Left ventricle myocardium inferior (tissue), 1 donor: Measurements from ENCODE around the gene KRT37. TPM values are rescaled to one million over a fixed set of nuclear protein-coding genes. Genes with fewer than 3 reads are reported as not detected.
"Not testable (repeated sequence)": the region's sequence is repeated elsewhere in the genome, so short reads cannot be mapped to it uniquely, and the experiment has no call there.

Source experiments
- DNase-seq: peaks from one replicate; pipeline ENCODE4 v3.0.0-alpha.2; 2020
- H3K27ac ChIP-seq: fragments of 200-600 bp; replicated peaks from 2 replicates; pipeline ENCODE4 v1.8.0; 2021
- H3K27me3 ChIP-seq: fragments of 200-600 bp; 2 replicates; pipeline ENCODE4 v1.8.0; 2021; ENCODE audit warnings: low read depth
- H3K36me3 ChIP-seq: fragments of 200-600 bp; 2 replicates; pipeline ENCODE4 v1.8.0; 2021
- H3K4me1 ChIP-seq: fragments of 200-600 bp; 2 replicates; pipeline ENCODE4 v1.8.0; 2021
- H3K4me3 ChIP-seq: fragments of 200-600 bp; 2 replicates; pipeline ENCODE4 v1.8.0; 2021; ENCODE audit warnings: mild to moderate bottlenecking, moderate library complexity
- H3K9me3 ChIP-seq: fragments of 200-600 bp; replicated peaks from 2 replicates; pipeline ENCODE4 v1.8.0; 2021
- CTCF ChIP-seq: fragments of 200-600 bp; IDR thresholded peaks from 2 replicates; pipeline ENCODE4 v1.8.0; 2021; ENCODE audit warnings: antibody characterized with exemption, mild to moderate bottlenecking, borderline replicate concordance
- intact Hi-C: fragments of 100-400 bp; cut with micrococcal nuclease; formaldehyde crosslinking; loops from one replicate; pipeline ENCODE4 v1.11.0; 2022
- total RNA-seq: library from RNA; stranded (reverse); fragmentation: NEBNext Ultra II Directional; extraction: Animal tissue kit (Norgen Biotek cat#: 25700); gene quantifications from one replicate; pipeline ENCODE4 v1.2.1, GENCODE V29; 2021
- donor health status: DM: no; HTN: yes; CAD: no; lungs with severe emphysema.

KRT37 gene
- total RNA-seq, 1 donor from 2014 or later = not detected

- intact Hi-C loops = no loop called here
- H3K27ac ChIP-seq = no peak overlapping the region
Measured at GRCh38 chr17:41386227-41386626, 38.2 kb downstream of the KRT37 start.

GRCh38 chr17:41383690-41384089 lies 40.7 kb downstream of the KRT37 start:
- H3K4me3 ChIP-seq = no peak overlapping the region
- DNase-seq = no peak
- H3K27ac ChIP-seq = no peak overlapping the region
- peaks cover 24% of the 10 kb centered on the region for H3K9me3 ChIP-seq
- intact Hi-C loops = no loop called here
- no peak for TF ChIP-seq CTCF
- no peaks in the 10 kb centered on the region for H3K36me3 ChIP-seq
- H3K4me1 ChIP-seq = no peaks in the 10 kb centered on the region
- peaks cover 67% of the 10 kb centered on the region for H3K27me3 ChIP-seq

More at GRCh38 chr17:41386227-41386626, 38.2 kb downstream of the KRT37 start:
- Histone ChIP-seq H3K9me3 (peaks cover 24% of the 10 kb centered on the region), H3K4me3 (no peak overlapping the region), H3K4me1 (no peaks in the 10 kb centered on the region), H3K36me3 (no peaks in the 10 kb centered on the region), H3K27me3 (peaks cover 74% of the 10 kb centered on the region)
- no peak for DNase-seq
- TF ChIP-seq CTCF = no peak

GRCh38 chr17:41382394-41382793 lies 42.0 kb downstream of the KRT37 start:
- no peak for TF ChIP-seq CTCF

GRCh38 chr17:41381943-41382342 lies 42.4 kb downstream of the KRT37 start, which contains the start of gene KRT34:
Gene KRT34 (minus strand): TSS chr17:41382306. CDS start chr17:41382246, 60 bp downstream.
- DNase-seq, H3K4me1 ChIP-seq, H3K27ac ChIP-seq, H3K36me3 ChIP-seq, H3K4me3 ChIP-seq, intact Hi-C loops: not testable (repeated sequence)
- Histone ChIP-seq H3K27me3 (peaks cover 53% of the 10 kb centered on the region), H3K9me3 (peaks cover 17% of the 10 kb centered on the region)

More at GRCh38 chr17:41382394-41382793, 42.0 kb downstream of the KRT37 start:
- intact Hi-C loops = no loop called here
- Histone ChIP-seq H3K27ac (no peak overlapping the region), H3K27me3 (peaks cover 55% of the 10 kb centered on the region), H3K36me3 (no peaks in the 10 kb centered on the region), H3K9me3 (peaks cover 22% of the 10 kb centered on the region), H3K4me1 (no peaks in the 10 kb centered on the region), H3K4me3 (no peak overlapping the region)
- no peak for DNase-seq

- intact Hi-C loops, DNase-seq, H3K9me3 ChIP-seq, H3K27ac ChIP-seq, H3K4me1 ChIP-seq, H3K36me3 ChIP-seq, H3K4me3 ChIP-seq: not testable (repeated sequence)
- peaks cover 56% of the 10 kb centered on the region for H3K27me3 ChIP-seq
Measured at GRCh38 chr17:41380091-41380490, 44.3 kb downstream of the KRT37 start.

- no peak for DNase-seq
- Histone ChIP-seq H3K4me3 (no peak overlapping the region), H3K4me1 (no peaks in the 10 kb centered on the region), H3K27me3 (peaks cover 57% of the 10 kb centered on the region), H3K36me3 (no peaks in the 10 kb centered on the region), H3K9me3 (peaks cover 10% of the 10 kb centered on the region), H3K27ac (no peak overlapping the region)
- intact Hi-C loops = no loop called here
- no peak for TF ChIP-seq CTCF
Measured at GRCh38 chr17:41377546-41377945, 46.8 kb downstream of the KRT37 start.

Other genes starting within 250 kb of the KRT37 start
- gene KRTAP4-2, start 246.4 kb downstream of the KRT37 start, total RNA-seq = not detected
- gene KRTAP4-1, start 239.7 kb downstream of the KRT37 start, total RNA-seq = not detected
- gene KRTAP9-1, start 234.7 kb downstream of the KRT37 start, total RNA-seq = not detected
- not detected for gene KRTAP9-2, start 197.9 kb downstream of the KRT37 start, total RNA-seq
- not detected for gene KRTAP9-3, start 192.1 kb downstream of the KRT37 start, total RNA-seq
- not detected for gene KRTAP9-8, start 186.6 kb downstream of the KRT37 start, total RNA-seq
- not detected for gene KRTAP9-4, start 174.9 kb downstream of the KRT37 start, total RNA-seq
- gene KRTAP9-9, start 169.2 kb downstream of the KRT37 start, total RNA-seq = not detected
- not detected for gene KRTAP9-6, start 159.2 kb downstream of the KRT37 start, total RNA-seq
- gene KRTAP9-7, start 148.9 kb downstream of the KRT37 start, total RNA-seq = not detected
- not detected for gene KRTAP29-1, start 121.7 kb downstream of the KRT37 start, total RNA-seq
- gene KRTAP16-1, start 115.3 kb downstream of the KRT37 start, total RNA-seq = not detected
- gene KRTAP17-1, start 108.9 kb downstream of the KRT37 start, total RNA-seq = not detected
- not detected for gene KRT33A, start 73.8 kb downstream of the KRT37 start, total RNA-seq
- not detected for gene KRT33B, start 54.8 kb downstream of the KRT37 start, total RNA-seq
- not detected for gene KRT34, start 42.3 kb downstream of the KRT37 start, total RNA-seq
- gene KRT31, start 27.0 kb downstream of the KRT37 start, total RNA-seq = not detected
- gene KRT38, start 16.4 kb upstream of the KRT37 start, total RNA-seq = not detected
- gene KRT32, start 42.8 kb upstream of the KRT37 start, total RNA-seq = 0.22 TPM
- gene KRT35, start 56.6 kb upstream of the KRT37 start, total RNA-seq = not detected
- gene KRT36, start 65.3 kb upstream of the KRT37 start, total RNA-seq = not detected
- not detected for gene KRT13, start 81.0 kb upstream of the KRT37 start, total RNA-seq
- not detected for gene KRT15, start 94.3 kb upstream of the KRT37 start, total RNA-seq
- 0.60 TPM for gene KRT19, start 103.7 kb upstream of the KRT37 start, total RNA-seq
- gene KRT9, start 147.5 kb upstream of the KRT37 start, total RNA-seq = not detected
- not detected for gene KRT14, start 162.3 kb upstream of the KRT37 start, total RNA-seq
- not detected for gene KRT16, start 188.2 kb upstream of the KRT37 start, total RNA-seq
- not detected for gene KRT17, start 200.0 kb upstream of the KRT37 start, total RNA-seq